ENCODE measurements around the gene JAK1.
A peak's percentile ranks its signal among the peaks of the same experiment; 100 is the strongest.

Gene JAK1

GRCh38 chr1:64866689-64867088, 99.7 kb downstream of the JAK1 start:
- DNase-seq (ENCODE audit: low read depth in 2 of 2) = no peak

- DNase-seq (ENCODE audit: low read depth in 2 of 2) = no peak
These were observed 101.1 kb downstream of the JAK1 start for GRCh38 chr1:64865105-64865757.

GRCh38 chr1:64864018-64864940, 102.1 kb downstream of the JAK1 start:
- peak in 1 of 2 donors; percentile 3 for DNase-seq (ENCODE audit: low read depth in 2 of 2)

GRCh38 chr1:64861611-64862010, 104.7 kb downstream of the JAK1 start:
- no peak for DNase-seq (ENCODE audit: low read depth in 2 of 2)

GRCh38 chr1:64857347-64857746, 109.0 kb downstream of the JAK1 start:
- no peak for DNase-seq (ENCODE audit: low read depth in 2 of 2)

GRCh38 chr1:64856553-64856952, 109.8 kb downstream of the JAK1 start:
- DNase-seq (ENCODE audit: low read depth in 2 of 2) = no peak

GRCh38 chr1:64855557-64855956, 110.8 kb downstream of the JAK1 start:
- no peak for DNase-seq (ENCODE audit: low read depth in 2 of 2)

GRCh38 chr1:64854674-64855073, 111.7 kb downstream of the JAK1 start:
- no peak for DNase-seq (ENCODE audit: low read depth in 2 of 2)

GRCh38 chr1:64851664-64852063, 114.7 kb downstream of the JAK1 start:
- DNase-seq (ENCODE audit: low read depth in 2 of 2) = no peak

GRCh38 chr1:64850846-64851245, 115.5 kb downstream of the JAK1 start:
- no peak for DNase-seq (ENCODE audit: low read depth in 2 of 2)

- DNase-seq (ENCODE audit: low read depth in 2 of 2) = no peak
These were observed 116.4 kb downstream of the JAK1 start for GRCh38 chr1:64849942-64850341.

GRCh38 chr1:64848803-64849202, 117.5 kb downstream of the JAK1 start:
- no peak for DNase-seq (ENCODE audit: low read depth in 2 of 2)

- DNase-seq (ENCODE audit: low read depth in 2 of 2) = no peak
These were observed 118.2 kb downstream of the JAK1 start for GRCh38 chr1:64848136-64848535.

GRCh38 chr1:64847666-64848065, 118.7 kb downstream of the JAK1 start:
- DNase-seq (ENCODE audit: low read depth in 2 of 2) = no peak

GRCh38 chr1:64846573-64847430, 119.5 kb downstream of the JAK1 start:
- DNase-seq (ENCODE audit: low read depth in 2 of 2) = no peak

- DNase-seq (ENCODE audit: low read depth in 2 of 2) = no peak
These were observed 120.4 kb downstream of the JAK1 start for GRCh38 chr1:64845831-64846425.

GRCh38 chr1:64844609-64845008, 121.7 kb downstream of the JAK1 start:
- no peak for DNase-seq (ENCODE audit: low read depth in 2 of 2)

- DNase-seq (ENCODE audit: low read depth in 2 of 2) = no peak
These were observed 122.2 kb downstream of the JAK1 start for GRCh38 chr1:64844175-64844574.

GRCh38 chr1:64843675-64844074, 122.7 kb downstream of the JAK1 start:
- no peak for DNase-seq (ENCODE audit: low read depth in 2 of 2)

GRCh38 chr1:64842224-64842623, 124.1 kb downstream of the JAK1 start:
- no peak for DNase-seq (ENCODE audit: low read depth in 2 of 2)

- no peak for DNase-seq (ENCODE audit: low read depth in 2 of 2)
These were observed 124.9 kb downstream of the JAK1 start for GRCh38 chr1:64841330-64842065.
